Measurements from ENCODE around the gene SAA1. TPM values are rescaled to one million over a fixed set of nuclear protein-coding genes. Genes with fewer than 3 reads are reported as not detected.
"Not testable (repeated sequence)": the region's sequence is repeated elsewhere in the genome, so short reads cannot be mapped to it uniquely, and the experiment has no call there.

SAA1 gene
- not detected for polyA plus RNA-seq (ENCODE audit: insufficient read length in 10 of 10)
- long read RNA-seq, donor 1: 0 reads
- long read RNA-seq, donor 2: 0 reads
- long read RNA-seq, donor 3: 0 reads
- long read RNA-seq, donor 4: 0 reads
- long read RNA-seq, donor 5: 0 reads
- long read RNA-seq, donor 6: 0 reads
- long read RNA-seq, donor 7: 0 reads
- long read RNA-seq, donor 8: 0 reads
- long read RNA-seq, donor 9: 0 reads

DNA sequence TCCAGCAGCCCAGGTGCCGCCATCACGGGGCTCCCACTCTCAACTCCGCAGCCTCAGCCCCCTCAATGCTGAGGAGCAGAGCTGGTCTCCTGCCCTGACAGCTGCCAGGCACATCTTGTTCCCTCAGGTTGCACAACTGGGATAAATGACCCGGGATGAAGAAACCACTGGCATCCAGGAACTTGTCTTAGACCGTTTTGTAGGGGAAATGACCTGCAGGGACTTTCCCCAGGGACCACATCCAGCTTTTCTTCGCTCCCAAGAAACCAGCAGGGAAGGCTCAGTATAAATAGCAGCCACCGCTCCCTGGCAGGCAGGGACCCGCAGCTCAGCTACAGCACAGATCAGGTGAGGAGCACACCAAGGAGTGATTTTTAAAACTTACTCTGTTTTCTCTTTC, at the start of gene SAA1:
SAA1 (plus strand) TSS at position 316 of the 400 bp plus-strand sequence. CDS start 624 bp downstream, outside the sequence.
- DNase-seq: no peak

DNA sequence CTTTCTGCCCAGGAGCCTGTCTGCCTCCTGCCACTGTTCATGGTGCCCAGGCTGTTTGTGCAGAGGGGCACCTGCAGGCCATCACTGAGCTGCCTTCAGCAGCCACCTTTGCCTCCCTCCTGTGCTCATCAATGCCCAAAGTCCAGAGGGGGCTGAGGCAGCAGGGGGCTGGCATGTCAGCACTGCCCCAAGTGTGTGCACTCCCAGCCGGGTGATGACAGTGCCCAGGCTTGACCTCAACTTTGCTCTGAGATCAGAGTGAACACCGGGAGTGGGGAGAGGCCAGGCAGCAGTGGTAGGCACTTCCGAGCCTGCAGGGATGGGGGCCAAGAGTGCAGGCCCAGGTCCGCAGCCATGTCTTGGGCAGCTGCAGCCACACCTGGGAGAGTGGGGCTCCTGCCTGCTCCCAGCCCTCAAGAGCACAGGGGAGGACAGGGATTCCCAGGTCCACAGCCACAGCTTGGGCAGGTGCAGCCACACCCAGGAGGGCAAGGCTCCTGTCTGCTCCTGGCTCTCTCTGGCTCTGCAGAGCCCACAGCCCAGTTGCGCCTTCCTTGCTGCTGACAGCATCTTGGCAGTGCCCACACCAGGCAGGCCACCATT, 44.7 kb upstream of the SAA1 start:
- DNase-seq: no peak

- no peak for DNase-seq
Measured at GRCh38 chr11:18222814-18223421, 43.1 kb upstream of the SAA1 start.

DNA sequence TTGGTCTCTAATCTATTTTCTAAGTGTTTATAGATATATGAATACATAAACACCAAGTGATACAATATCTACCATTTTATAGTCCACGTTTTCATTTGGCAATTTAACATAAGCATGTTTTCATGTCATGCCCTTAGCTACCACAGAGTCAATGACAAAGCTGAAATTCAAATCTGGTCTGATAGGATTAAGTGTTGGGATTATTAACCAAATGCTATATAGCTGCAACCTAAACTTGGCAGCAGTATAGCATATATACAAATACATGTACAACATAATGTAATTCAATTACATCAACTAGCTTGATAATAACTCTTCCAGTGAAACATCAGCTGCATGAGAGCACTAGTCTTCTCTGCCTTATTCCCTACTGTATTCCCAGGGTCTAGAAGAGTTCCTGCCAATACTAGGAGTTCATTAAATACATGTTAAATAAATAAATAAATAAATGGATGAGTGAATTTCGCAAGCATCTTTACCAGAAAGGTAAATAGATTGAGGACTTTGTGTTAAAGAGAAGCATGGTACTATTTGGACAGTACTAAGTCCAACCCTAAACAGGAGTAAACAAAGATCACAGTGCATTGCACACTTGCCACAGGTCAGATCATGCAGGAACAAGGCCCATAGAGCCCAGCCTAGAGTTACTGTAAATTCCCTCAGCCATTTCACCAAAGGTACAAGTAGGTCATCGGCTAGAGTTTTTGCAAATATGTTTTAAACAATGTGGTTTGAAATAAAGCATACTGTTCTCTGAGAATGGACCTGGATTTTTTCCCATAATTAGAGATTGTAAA, 42.3 kb upstream of the SAA1 start:
- no peak for DNase-seq

- DNase-seq: no peak
Measured at GRCh38 chr11:18225913-18226312, 40.2 kb upstream of the SAA1 start.

GRCh38 chr11:18229501-18229900, 36.6 kb upstream of the SAA1 start:
- DNase-seq: no peak

GRCh38 chr11:18230859-18231258, 35.2 kb upstream of the SAA1 start:
- no peak for DNase-seq

- DNase-seq: no peak
Measured at GRCh38 chr11:18233912-18234311, 32.2 kb upstream of the SAA1 start.

GRCh38 chr11:18235394-18236334, 30.4 kb upstream of the SAA1 start:
- DNase-seq: no peak

DNA sequence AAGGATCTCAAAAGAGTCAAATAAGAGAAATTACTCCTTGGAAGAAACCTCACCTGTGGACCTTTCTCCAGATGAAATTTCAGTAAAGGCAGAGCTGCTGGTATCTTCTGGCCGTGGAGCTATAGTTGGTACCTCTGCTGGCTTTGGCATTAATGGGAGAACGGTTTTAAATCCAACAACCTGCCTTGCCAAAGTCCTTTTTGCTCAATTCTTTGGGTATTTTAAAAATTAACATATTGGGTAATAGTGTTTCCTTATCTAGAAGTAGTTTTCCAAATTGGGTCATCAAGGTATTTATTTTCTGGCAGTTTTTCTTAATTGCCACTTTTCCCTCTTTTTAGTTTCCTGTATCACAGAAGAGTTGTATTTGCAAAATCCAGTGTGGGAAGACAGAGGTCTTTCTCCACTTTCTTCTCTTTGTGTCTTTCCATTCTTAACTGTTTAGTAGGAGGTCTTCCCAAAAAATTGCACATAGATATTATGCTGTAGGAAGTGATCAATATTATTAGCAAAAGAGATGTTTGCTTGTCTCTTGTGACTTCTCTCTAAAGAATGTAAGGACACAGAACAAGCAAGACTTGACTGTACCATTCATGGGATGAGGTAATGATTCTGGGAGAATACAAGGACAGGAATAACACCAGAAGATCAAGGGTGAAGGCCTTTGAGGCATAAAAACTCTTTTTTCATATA, 29.3 kb upstream of the SAA1 start, which contains the start of gene SAA4:
SAA4 (minus strand) TSS at position 139 of the 693 bp plus-strand sequence. CDS start 876 bp downstream, outside the sequence.
- no peak for DNase-seq

GRCh38 chr11:18239655-18240054, 26.4 kb upstream of the SAA1 start:
- DNase-seq: no peak

DNA sequence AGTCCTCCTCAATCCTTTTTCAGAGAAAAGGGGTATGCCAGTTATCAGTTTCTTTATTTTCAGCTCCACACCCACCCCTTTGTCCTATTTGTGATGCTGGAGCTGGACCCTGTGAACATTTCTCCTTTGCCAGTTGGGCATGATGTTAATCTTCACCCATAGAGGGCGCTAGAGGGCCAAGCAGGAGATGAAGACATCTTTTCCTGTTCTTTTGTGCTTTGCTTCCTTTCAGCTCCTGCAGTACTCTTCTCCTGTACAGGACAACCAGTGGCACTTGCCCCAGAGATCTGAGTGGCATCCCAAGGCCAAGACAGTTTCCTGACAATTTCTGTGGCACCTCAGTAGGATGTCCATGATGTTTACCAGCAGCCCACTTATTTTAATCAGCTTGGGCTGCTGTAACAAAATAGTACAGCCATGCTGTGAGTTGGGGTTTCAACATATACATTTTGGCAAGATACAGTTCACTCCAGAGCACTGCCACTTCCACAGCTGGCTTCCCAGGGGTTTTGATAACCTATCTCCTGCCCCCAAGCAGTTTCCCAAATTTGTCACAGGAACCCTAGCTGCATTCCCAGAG, 22.2 kb upstream of the SAA1 start:
- DNase-seq: peak; percentile 24 to 45 (median 36)

DNA sequence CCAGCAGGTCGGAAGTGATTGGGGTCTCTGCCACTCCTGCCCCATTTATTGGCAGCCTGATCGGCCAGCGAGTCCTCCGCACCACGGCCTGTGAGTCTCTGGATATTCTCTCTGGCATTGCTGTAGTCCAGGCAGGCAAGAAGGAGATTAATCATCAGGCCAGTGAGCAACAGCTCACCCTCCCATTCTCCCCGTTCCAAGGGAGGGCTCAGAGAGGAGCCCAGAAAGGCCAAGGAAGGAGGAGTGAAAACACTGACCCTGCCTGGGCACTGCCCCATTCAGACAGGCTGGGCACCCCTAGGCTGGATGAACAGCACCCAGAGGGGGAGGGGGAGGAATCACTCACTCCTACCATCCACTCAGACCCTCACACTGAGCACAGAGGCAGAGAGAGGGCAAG, 20.7 kb upstream of the SAA1 start:
- no peak for DNase-seq

- DNase-seq: not testable (repeated sequence)
Measured at GRCh38 chr11:18246379-18247190, 19.5 kb upstream of the SAA1 start.

DNA sequence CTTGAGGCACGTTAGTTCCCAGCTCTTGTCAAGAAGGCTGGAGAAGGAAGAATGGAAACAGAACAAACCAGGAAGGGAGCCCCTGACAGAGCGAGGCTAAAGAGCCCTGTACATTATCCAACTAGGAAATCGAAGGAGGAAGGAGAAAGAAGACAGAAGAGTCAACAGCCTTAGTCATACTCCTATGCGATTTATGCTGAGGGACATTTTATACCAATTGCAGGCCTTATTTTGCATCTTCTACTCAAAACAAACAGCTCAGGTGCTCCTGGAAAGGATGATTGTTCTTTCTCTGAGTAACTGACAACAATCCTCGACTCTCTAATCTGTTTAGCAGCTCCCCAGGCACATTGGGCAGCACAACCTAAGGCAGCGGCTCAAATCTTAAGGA, 18.9 kb upstream of the SAA1 start:
- DNase-seq: not testable (repeated sequence)

- DNase-seq: no peak
Measured at GRCh38 chr11:18248561-18248960, 17.5 kb upstream of the SAA1 start, which contains the start of gene SAA2. TSS of gene SAA2 (minus strand) at chr11:18248668. CDS start at chr11:18248011, 657 bp downstream.

- DNase-seq: no peak
Measured at GRCh38 chr11:18253233-18253632, 12.8 kb upstream of the SAA1 start.

- DNase-seq: no peak
Measured at GRCh38 chr11:18253778-18254338, 12.2 kb upstream of the SAA1 start.

Measured in muscle of back (tissue), 13 donors.